ENCODE data around the gene RAB24. TPM values are rescaled to one million over a fixed set of nuclear protein-coding genes. Genes with fewer than 3 reads are reported as not detected.
"Not testable (repeated sequence)": the region's sequence is repeated elsewhere in the genome, so short reads cannot be mapped to it uniquely, and the experiment has no call there.

RAB24 gene
- total RNA-seq, 4 donors from 2014 or later, result 11.4 to 22.8 (median 14.5) TPM

DNA sequence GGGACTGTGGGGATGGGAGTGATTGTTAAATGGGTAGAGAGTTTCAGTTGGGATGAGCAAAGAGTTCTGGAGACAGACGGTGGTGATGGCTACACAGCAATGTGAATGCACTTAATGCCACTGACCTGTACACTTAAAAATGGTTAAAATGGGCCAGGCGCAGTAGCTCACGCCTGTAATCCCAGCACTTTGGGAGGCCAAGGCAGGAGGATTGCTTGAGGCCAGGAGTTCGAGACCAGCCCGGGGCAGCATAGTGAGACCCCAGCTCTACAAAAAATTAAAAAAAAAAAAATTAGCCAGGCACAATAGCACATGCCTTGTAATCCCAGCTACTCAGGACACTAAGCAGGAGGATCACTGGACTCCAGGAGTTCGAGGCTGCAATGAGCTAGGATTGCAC, 40.3 kb upstream of the RAB24 start:
- Histone ChIP-seq H3K4me3 (no peak overlapping the region), H3K4me1 (peaks cover 5 to 9% of the 10 kb centered on the region in 2 donors), H3K9me3 (no peaks in the 10 kb centered on the region), H3K27ac (no peak overlapping the region), H3K27me3 (no peaks in the 10 kb centered on the region), H3K36me3 (peaks cover 0 to 5% of the 10 kb centered on the region in 2 donors)
- no peak for TF ChIP-seq POLR2A (IDR thresholded peaks at IDR 0.05)
- TF ChIP-seq, protein P1, sequence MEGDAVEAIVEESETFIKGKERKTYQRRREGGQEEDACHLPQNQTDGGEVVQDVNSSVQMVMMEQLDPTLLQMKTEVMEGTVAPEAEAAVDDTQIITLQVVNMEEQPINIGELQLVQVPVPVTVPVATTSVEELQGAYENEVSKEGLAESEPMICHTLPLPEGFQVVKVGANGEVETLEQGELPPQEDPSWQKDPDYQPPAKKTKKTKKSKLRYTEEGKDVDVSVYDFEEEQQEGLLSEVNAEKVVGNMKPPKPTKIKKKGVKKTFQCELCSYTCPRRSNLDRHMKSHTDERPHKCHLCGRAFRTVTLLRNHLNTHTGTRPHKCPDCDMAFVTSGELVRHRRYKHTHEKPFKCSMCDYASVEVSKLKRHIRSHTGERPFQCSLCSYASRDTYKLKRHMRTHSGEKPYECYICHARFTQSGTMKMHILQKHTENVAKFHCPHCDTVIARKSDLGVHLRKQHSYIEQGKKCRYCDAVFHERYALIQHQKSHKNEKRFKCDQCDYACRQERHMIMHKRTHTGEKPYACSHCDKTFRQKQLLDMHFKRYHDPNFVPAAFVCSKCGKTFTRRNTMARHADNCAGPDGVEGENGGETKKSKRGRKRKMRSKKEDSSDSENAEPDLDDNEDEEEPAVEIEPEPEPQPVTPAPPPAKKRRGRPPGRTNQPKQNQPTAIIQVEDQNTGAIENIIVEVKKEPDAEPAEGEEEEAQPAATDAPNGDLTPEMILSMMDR (IDR thresholded peaks at IDR 0.05 in 4 of 5, conservative IDR thresholded peaks at IDR 0.05 in 1 of 5), result no peak
- intact Hi-C loops (cut with DNase I; ENCODE audit: low total_unique reads), result no loop called here
- ATAC-seq, result no peak
- DNase-seq, result no peak
- in situ Hi-C loops (cut with MboI; ENCODE audit: low sequenced_read_pairs in 4 of 4), result no loop called here

DNA sequence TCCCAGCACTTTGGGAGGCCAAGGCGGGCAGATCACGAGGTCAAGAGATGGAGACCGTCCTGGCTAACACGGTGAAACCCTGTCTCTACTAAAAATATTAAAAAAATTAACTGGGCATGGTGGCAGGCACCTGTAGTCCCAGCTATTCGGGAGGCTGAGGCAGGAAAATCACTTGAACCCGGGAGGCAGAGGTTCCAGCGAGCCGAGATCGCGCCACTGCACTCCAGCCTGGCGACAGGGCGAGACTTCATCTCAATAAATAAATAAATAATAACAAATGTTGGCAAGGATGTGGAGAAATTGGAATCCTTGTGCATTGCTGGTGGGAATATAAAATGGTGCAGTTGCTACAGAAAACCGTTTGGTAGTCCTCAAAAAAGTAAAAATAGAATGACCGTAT, 39.5 kb upstream of the RAB24 start:
- in situ Hi-C loops (cut with MboI; ENCODE audit: low sequenced_read_pairs in 4 of 4); H3K27me3 ChIP-seq; H3K4me3 ChIP-seq; intact Hi-C loops (cut with DNase I; ENCODE audit: low total_unique reads); ATAC-seq; H3K9me3 ChIP-seq; H3K27ac ChIP-seq; H3K36me3 ChIP-seq; DNase-seq; H3K4me1 ChIP-seq: not testable (repeated sequence)

DNA sequence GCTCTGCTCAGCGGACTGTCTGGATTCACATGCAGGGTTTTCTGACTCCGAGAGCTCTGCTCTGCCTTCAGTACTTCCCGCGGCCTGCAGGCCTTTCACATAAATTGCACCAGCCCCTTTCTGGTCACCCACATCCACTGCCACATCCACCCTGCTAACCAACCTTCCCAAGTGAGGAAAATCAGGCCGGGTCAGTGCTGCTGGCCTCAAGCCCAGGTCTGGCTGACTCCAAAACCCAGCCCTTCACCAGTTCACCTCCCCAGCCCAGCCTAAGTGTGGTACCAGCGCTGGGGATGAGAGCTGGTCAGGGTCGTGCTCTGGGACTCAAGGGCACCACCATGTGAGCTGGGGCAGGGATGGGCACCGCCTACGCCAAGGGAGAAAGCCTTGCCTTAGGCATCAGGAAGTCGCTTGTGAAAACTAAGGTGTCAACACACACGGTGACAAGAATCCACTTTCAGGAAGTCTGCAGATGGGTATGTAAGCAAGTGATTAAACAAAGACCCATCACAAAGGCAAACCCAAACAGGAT, 35.7 kb upstream of the RAB24 start:
- Histone ChIP-seq H3K4me1 (no peaks in the 10 kb centered on the region), H3K27me3 (no peaks in the 10 kb centered on the region), H3K27ac (no peak overlapping the region), H3K36me3 (peaks cover 0 to 45% of the 10 kb centered on the region in 2 donors), H3K4me3 (no peak overlapping the region), H3K9me3 (no peaks in the 10 kb centered on the region)
- DNase-seq (no peak), ATAC-seq (no peak)
- TF ChIP-seq, protein P1 (IDR thresholded peaks at IDR 0.05 in 4 of 5, conservative IDR thresholded peaks at IDR 0.05 in 1 of 5), result no peak
- no peak for TF ChIP-seq POLR2A (IDR thresholded peaks at IDR 0.05)
- intact Hi-C loops (cut with DNase I; ENCODE audit: low total_unique reads), result no loop called here
- in situ Hi-C loops (cut with MboI; ENCODE audit: low sequenced_read_pairs in 4 of 4), result no loop called here

DNA sequence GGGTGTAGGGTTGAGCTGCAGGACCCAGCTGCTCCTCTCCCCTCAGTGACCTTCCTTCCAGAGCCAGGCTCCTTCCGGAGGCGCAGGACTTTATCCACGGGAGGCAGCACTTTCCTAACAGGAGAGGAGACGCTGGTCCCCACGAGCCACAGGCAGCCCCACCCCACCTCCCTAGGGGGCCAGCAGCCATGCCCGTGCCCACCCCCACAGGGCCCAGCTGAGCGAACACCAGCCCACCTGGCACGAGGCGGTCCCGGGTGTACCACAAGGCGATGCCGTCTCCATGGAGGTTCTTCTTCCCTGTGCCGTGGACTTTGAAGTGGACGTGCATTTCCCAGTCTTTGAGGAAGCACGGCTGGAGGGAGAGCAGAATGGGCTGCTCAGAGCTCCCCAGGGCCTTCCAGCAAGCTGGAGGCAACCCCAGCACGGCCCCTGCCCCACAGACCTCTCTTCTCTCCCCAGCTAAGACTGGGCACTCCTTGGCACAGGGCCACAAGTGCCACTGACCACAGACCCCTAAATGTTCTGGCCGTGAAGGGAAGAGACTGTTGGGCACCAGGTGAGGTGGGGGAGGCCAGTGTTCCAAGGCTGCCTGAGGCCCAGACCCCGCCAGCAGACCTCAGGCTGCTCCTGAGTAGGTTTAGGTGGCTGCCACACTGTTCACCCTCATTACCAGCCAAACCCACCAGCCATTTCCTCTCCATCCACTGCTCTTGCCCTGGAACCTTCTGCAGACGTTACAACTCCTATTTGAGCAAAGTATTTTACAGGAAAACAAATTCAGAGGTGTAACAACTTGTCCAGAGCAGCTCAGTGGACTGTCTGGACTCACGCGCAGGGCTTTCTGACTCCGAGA, 35.0 kb upstream of the RAB24 start:
- TF ChIP-seq POLR2A (IDR thresholded peaks at IDR 0.05), result no peak
- TF ChIP-seq, protein P1 (IDR thresholded peaks at IDR 0.05 in 4 of 5, conservative IDR thresholded peaks at IDR 0.05 in 1 of 5), result no peak
- H3K9me3 ChIP-seq, result no peaks in the 10 kb centered on the region
- ATAC-seq (no peak), DNase-seq (no peak)
- intact Hi-C loops (cut with DNase I; ENCODE audit: low total_unique reads), result no loop called here
- H3K36me3 ChIP-seq, result peaks cover 0 to 52% of the 10 kb centered on the region in 2 donors
- H3K4me3 ChIP-seq, result no peak overlapping the region
- in situ Hi-C loops (cut with MboI; ENCODE audit: low sequenced_read_pairs in 4 of 4), result no loop called here
- no peak overlapping the region for H3K27ac ChIP-seq
- H3K27me3 ChIP-seq, result no peaks in the 10 kb centered on the region
- no peaks in the 10 kb centered on the region for H3K4me1 ChIP-seq

DNA sequence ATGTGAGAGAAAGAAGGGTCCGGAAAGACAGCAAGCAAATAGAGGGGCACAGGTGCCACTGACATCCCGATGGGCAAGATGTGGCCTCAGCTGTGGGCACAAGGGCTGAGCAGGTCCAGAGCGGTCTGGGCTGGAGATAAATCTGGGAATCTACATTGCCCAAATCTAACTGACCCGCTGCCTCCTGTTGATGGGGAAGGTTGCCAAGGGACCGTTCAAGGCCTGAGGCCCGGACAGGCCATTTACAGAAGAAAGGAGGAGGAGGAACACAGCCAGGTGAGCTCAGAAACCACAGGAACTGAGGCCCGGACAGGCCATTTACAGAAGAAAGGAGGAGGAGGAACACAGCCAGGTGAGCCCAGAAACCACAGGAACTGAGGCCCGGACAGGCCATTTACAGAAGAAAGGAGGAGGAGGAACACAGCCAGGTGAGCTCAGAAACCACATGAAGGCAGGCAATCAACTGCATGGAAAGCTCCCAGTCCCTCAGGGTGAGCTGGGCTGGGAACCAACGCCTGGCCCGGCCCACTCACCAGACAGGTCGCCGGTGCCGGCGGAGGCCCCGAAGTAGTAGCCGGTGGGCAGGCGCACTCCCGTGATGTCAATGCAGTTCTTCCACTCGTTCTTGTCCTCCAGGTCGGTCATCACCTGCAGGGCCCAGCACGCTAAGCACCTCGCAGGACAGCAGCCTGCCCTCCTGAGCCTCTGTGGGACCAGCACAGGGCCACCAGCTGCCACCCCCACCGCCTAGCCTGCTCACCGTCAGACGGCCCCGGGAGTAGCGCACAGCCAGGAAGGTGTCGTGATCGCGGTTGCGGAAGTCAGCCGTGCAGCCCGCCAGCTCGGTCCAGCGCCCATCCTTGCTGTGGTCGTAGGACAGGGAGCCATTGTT, 33.3 kb upstream of the RAB24 start:
- no peak for TF ChIP-seq POLR2A (IDR thresholded peaks at IDR 0.05)
- TF ChIP-seq, protein P1 (IDR thresholded peaks at IDR 0.05 in 4 of 5, conservative IDR thresholded peaks at IDR 0.05 in 1 of 5), result no peak
- in situ Hi-C loops (cut with MboI; ENCODE audit: low sequenced_read_pairs in 4 of 4), result no loop called here

More for the DNA sequence above, 33.3 kb upstream of the RAB24 start:
- H3K27me3 ChIP-seq, result no peaks in the 10 kb centered on the region
- ATAC-seq (no peak), DNase-seq (no peak)
- no peak overlapping the region for H3K4me3 ChIP-seq
- peaks cover 0 to 62% of the 10 kb centered on the region in 2 donors for H3K36me3 ChIP-seq
- no peak overlapping the region for H3K27ac ChIP-seq
- H3K4me1 ChIP-seq, result no peaks in the 10 kb centered on the region
- intact Hi-C loops (cut with DNase I; ENCODE audit: low total_unique reads), result no loop called here
- H3K9me3 ChIP-seq, result no peaks in the 10 kb centered on the region

All from gastrocnemius medialis (tissue), 4 donors.